Fibroblast of skin of back (primary cell): ENCODE measurements around the gene SLC15A3.

ENCODE experiments used
- DNase-seq: peaks from one replicate; pipeline ENCODE4 v3.0.0-alpha.2; 2013

Gene SLC15A3

GRCh38 chr11:60944490-60945294, 7.3 kb downstream of the SLC15A3 start:
- DNase-seq: no peak

- DNase-seq: no peak
Measured at GRCh38 chr11:60942970-60943565, 8.9 kb downstream of the SLC15A3 start.

GRCh38 chr11:60942219-60942618, 9.8 kb downstream of the SLC15A3 start:
- DNase-seq: no peak

GRCh38 chr11:60941371-60942119, 10.4 kb downstream of the SLC15A3 start:
- no peak for DNase-seq

- no peak for DNase-seq
Measured at GRCh38 chr11:60939855-60940254, 12.1 kb downstream of the SLC15A3 start.

- DNase-seq: no peak
Measured at GRCh38 chr11:60939301-60939700, 12.7 kb downstream of the SLC15A3 start.

GRCh38 chr11:60938500-60938899, 13.5 kb downstream of the SLC15A3 start:
- no peak for DNase-seq

- DNase-seq: no peak
Measured at GRCh38 chr11:60937811-60938210, 14.2 kb downstream of the SLC15A3 start.

- no peak for DNase-seq
Measured at GRCh38 chr11:60937144-60937527, 14.8 kb downstream of the SLC15A3 start.

GRCh38 chr11:60936467-60937143, 15.4 kb downstream of the SLC15A3 start:
- DNase-seq: no peak

- no peak for DNase-seq
Measured at GRCh38 chr11:60935676-60936442, 16.1 kb downstream of the SLC15A3 start.

- DNase-seq: no peak
Measured at GRCh38 chr11:60934790-60935605, 17.0 kb downstream of the SLC15A3 start.

- DNase-seq: no peak
Measured at GRCh38 chr11:60934124-60934789, 17.7 kb downstream of the SLC15A3 start.

- no peak for DNase-seq
Measured at GRCh38 chr11:60933416-60934123, 18.4 kb downstream of the SLC15A3 start.

GRCh38 chr11:60932605-60933356, 19.2 kb downstream of the SLC15A3 start:
- no peak for DNase-seq

GRCh38 chr11:60931917-60932316, 20.1 kb downstream of the SLC15A3 start:
- DNase-seq: no peak

- no peak for DNase-seq
Measured at GRCh38 chr11:60930394-60930793, 21.6 kb downstream of the SLC15A3 start.

GRCh38 chr11:60929764-60930163, 22.2 kb downstream of the SLC15A3 start:
- no peak for DNase-seq

GRCh38 chr11:60928563-60929001, 23.4 kb downstream of the SLC15A3 start:
- no peak for DNase-seq
